ENCODE data around the gene SATB1. TPM values are rescaled to one million over a fixed set of nuclear protein-coding genes. Genes with fewer than 3 reads are reported as not detected.

SATB1 gene
- total and polyA plus RNA-seq, 3 experiments from 2014 or later, result 89.6 to 163 (median 158) TPM

DNA sequence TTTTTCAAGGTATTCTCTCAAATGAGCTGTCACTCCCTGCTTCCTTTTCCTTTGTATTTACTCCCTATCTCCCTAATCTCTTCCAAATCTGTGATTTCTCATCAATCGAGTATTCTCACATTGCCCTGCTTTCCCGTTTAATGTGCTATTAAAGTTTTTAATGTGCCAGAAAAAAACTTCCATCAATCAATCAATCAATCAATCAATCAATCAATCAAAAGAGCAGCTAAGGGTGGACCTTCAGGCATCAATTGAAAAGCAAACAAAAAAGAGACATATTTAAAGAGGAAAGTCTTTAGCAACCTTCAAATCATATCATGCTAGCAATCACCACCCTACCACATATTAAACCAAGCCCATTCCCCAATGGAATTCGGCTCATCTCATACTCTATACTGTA, 58.9 kb downstream of the SATB1 start:
- Mint-ChIP-seq H3K9me3 (no peaks in the 10 kb centered on the region), H3K27ac (peak overlapping the region in 2 of 8 donors; percentile 11 to 16), H3K36me3 (peaks cover 0 to 76% (median 16%) of the 10 kb centered on the region in 3 donors), H3K4me1 (peaks cover 31 to 49% (median 41%) of the 10 kb centered on the region in 3 donors), H3K27me3 (no peaks in the 10 kb centered on the region), H3K4me3 (no peak overlapping the region)
- no peak for DNase-seq
- Histone ChIP-seq H3K27me3 (ENCODE audit: insufficient read depth, low read length, poor library complexity, severe bottlenecking) (no peaks in the 10 kb centered on the region), H3K27ac (ENCODE audit: low read depth, low read length) (no peak overlapping the region), H3K9me3 (ENCODE audit: low read length) (no peaks in the 10 kb centered on the region), H3K4me1 (ENCODE audit: insufficient read depth, low read length) (peaks cover 23% of the 10 kb centered on the region), H3K36me3 (ENCODE audit: insufficient read depth, low read length) (peaks cover 17% of the 10 kb centered on the region), H3K4me3 (ENCODE audit: low read length) (no peak overlapping the region)
- CTCF ChIA-PET, result no interaction called here
- POLR2A ChIA-PET, result no interaction called here

DNA sequence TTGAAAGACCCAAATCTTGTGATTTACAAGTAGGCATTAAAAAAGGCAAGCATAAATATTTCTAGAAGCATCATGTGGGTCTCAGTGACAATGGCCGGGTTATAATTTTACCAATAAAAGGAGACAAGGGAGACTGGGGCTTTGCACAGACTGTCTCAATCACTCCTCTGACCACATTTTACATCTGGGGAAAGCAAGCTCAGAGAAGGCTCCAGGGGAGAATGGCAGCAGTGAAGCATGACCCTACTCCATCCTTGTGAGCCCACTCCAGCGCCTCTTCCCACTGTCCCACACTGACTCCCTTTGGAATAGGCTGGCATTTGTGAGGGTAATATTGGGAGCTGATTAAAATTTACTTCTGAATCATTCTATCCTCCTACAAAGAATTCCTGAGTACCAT, 61.8 kb downstream of the SATB1 start:
- peak overlapping the region in 1 of 8 donors; percentile 39 for H3K27ac Mint-ChIP-seq
- no peak for DNase-seq
- no peaks in the 10 kb centered on the region for H3K27me3 Mint-ChIP-seq
- Histone ChIP-seq H3K27ac (ENCODE audit: low read depth, low read length) (no peak overlapping the region), H3K36me3 (ENCODE audit: insufficient read depth, low read length) (peaks cover 19% of the 10 kb centered on the region), H3K9me3 (ENCODE audit: low read length) (no peaks in the 10 kb centered on the region), H3K4me3 (ENCODE audit: low read length) (no peak overlapping the region), H3K27me3 (ENCODE audit: insufficient read depth, low read length, poor library complexity, severe bottlenecking) (no peaks in the 10 kb centered on the region), H3K4me1 (ENCODE audit: insufficient read depth, low read length) (peaks cover 9% of the 10 kb centered on the region)
- H3K4me3 Mint-ChIP-seq, result no peak overlapping the region
- CTCF ChIA-PET, result no interaction called here
- H3K4me1 Mint-ChIP-seq, result peaks cover 22 to 47% (median 26%) of the 10 kb centered on the region in 3 donors
- H3K36me3 Mint-ChIP-seq, result peaks cover 0 to 76% (median 20%) of the 10 kb centered on the region in 3 donors
- POLR2A ChIA-PET, result no interaction called here
- H3K9me3 Mint-ChIP-seq, result no peaks in the 10 kb centered on the region

DNA sequence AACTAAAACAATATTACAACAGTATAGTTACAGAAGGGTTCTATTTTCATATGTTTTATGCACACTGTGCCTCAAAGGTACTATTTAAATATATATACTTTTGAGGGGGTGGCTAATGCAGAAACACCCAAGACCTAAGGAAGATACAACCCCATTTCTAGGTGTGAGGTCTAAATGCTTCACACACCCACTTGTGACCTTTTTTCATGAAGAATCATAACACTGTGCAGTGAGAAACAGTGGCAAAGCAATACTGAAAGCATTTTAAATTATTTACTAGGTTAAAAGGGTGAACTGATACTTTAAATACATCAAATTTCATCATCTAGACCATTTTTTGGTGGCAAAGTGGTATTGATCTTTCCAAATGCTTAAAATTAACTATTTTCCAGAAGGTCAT, 67.4 kb downstream of the SATB1 start:
- H3K36me3 ChIP-seq (ENCODE audit: insufficient read depth, low read length), result peaks cover 15% of the 10 kb centered on the region
- H3K9me3 ChIP-seq (ENCODE audit: low read length), result no peaks in the 10 kb centered on the region
- no peak overlapping the region for H3K27ac ChIP-seq (ENCODE audit: low read depth, low read length)
- CTCF ChIA-PET, result interaction anchor here (0.7 kb wide), 1 partner anchor 93 kb away, joined by 3 read pairs; no protein-coding TSS in a partner anchor
- H3K4me1 Mint-ChIP-seq, result peaks cover 10 to 47% (median 16%) of the 10 kb centered on the region in 3 donors
- H3K27me3 ChIP-seq (ENCODE audit: insufficient read depth, low read length, poor library complexity, severe bottlenecking), result no peaks in the 10 kb centered on the region
- H3K27me3 Mint-ChIP-seq, result no peaks in the 10 kb centered on the region
- no peak overlapping the region for H3K4me3 ChIP-seq (ENCODE audit: low read length)
- no peaks in the 10 kb centered on the region for H3K4me1 ChIP-seq (ENCODE audit: insufficient read depth, low read length)
- no peak for DNase-seq
- no peak overlapping the region for H3K4me3 Mint-ChIP-seq
- H3K36me3 Mint-ChIP-seq, result peaks cover 0 to 59% (median 14%) of the 10 kb centered on the region in 3 donors
- POLR2A ChIA-PET, result no interaction called here
- no peaks in the 10 kb centered on the region for H3K9me3 Mint-ChIP-seq
- H3K27ac Mint-ChIP-seq, result peak overlapping the region in 2 of 8 donors; percentile 26 to 78

DNA sequence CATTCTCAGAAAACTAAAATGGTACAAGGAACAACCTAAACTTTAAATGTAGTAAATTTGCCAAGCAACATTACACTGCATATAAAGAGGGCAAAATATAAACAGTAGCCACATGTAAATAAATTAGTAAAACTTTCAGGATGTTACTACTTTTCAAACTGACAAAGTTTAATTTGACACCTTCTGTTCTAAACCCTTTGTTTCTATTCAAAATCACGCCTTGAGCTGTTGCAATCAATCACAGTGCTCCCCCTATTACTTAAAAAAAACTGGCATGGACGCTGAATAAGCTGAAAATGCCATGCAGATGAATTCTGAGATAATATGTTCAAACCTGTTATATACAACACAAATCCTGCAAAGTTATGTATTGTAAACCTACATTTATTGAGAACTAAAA, 69.3 kb downstream of the SATB1 start:
- ChIA-PET CTCF (no interaction called here), POLR2A (no interaction called here)
- no peaks in the 10 kb centered on the region for H3K9me3 Mint-ChIP-seq
- no peak for DNase-seq
- no peaks in the 10 kb centered on the region for H3K9me3 ChIP-seq (ENCODE audit: low read length)
- no peaks in the 10 kb centered on the region for H3K27me3 Mint-ChIP-seq
- peaks cover 21% of the 10 kb centered on the region for H3K36me3 ChIP-seq (ENCODE audit: insufficient read depth, low read length)
- H3K4me3 ChIP-seq (ENCODE audit: low read length), result no peak overlapping the region
- H3K36me3 Mint-ChIP-seq, result peaks cover 6 to 65% (median 22%) of the 10 kb centered on the region in 3 donors
- no peaks in the 10 kb centered on the region for H3K27me3 ChIP-seq (ENCODE audit: insufficient read depth, low read length, poor library complexity, severe bottlenecking)
- peaks cover 10 to 38% (median 16%) of the 10 kb centered on the region in 3 donors for H3K4me1 Mint-ChIP-seq
- H3K4me3 Mint-ChIP-seq, result no peak overlapping the region
- no peaks in the 10 kb centered on the region for H3K4me1 ChIP-seq (ENCODE audit: insufficient read depth, low read length)
- H3K27ac Mint-ChIP-seq, result peak overlapping the region in 3 of 8 donors; percentile 30 to 45 (median 33)
- no peak overlapping the region for H3K27ac ChIP-seq (ENCODE audit: low read depth, low read length)

DNA sequence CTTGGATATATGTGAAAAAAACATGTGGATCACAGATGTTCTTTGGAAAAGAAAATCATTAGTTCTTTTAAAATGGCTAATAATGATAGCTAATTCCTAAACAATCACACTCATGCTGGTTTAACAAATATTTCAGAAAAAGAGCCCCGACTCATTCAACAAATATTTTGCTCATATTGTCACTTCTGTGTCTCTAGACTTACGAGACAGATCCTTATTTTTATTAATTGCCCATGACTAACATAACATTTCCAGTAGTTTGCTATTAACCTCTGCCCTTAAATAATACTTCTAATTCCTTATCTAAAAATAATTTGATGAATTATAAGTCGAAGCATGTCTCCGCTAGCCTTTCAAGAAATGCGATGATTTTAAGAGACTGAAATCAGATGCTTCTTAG, 70.4 kb downstream of the SATB1 start:
- Histone ChIP-seq H3K4me1 (ENCODE audit: insufficient read depth, low read length) (no peaks in the 10 kb centered on the region), H3K4me3 (ENCODE audit: low read length) (no peak overlapping the region), H3K9me3 (ENCODE audit: low read length) (no peaks in the 10 kb centered on the region), H3K27ac (ENCODE audit: low read depth, low read length) (no peak overlapping the region), H3K27me3 (ENCODE audit: insufficient read depth, low read length, poor library complexity, severe bottlenecking) (no peaks in the 10 kb centered on the region), H3K36me3 (ENCODE audit: insufficient read depth, low read length) (peaks cover 22% of the 10 kb centered on the region)
- Mint-ChIP-seq H3K27ac (peak overlapping the region in 1 of 8 donors; percentile 36), H3K9me3 (no peaks in the 10 kb centered on the region), H3K4me3 (no peak overlapping the region), H3K4me1 (peaks cover 10 to 27% (median 14%) of the 10 kb centered on the region in 3 donors), H3K36me3 (peaks cover 6 to 64% (median 21%) of the 10 kb centered on the region in 3 donors), H3K27me3 (no peaks in the 10 kb centered on the region)
- CTCF ChIA-PET, result no interaction called here
- no peak for DNase-seq
- POLR2A ChIA-PET, result no interaction called here

DNA sequence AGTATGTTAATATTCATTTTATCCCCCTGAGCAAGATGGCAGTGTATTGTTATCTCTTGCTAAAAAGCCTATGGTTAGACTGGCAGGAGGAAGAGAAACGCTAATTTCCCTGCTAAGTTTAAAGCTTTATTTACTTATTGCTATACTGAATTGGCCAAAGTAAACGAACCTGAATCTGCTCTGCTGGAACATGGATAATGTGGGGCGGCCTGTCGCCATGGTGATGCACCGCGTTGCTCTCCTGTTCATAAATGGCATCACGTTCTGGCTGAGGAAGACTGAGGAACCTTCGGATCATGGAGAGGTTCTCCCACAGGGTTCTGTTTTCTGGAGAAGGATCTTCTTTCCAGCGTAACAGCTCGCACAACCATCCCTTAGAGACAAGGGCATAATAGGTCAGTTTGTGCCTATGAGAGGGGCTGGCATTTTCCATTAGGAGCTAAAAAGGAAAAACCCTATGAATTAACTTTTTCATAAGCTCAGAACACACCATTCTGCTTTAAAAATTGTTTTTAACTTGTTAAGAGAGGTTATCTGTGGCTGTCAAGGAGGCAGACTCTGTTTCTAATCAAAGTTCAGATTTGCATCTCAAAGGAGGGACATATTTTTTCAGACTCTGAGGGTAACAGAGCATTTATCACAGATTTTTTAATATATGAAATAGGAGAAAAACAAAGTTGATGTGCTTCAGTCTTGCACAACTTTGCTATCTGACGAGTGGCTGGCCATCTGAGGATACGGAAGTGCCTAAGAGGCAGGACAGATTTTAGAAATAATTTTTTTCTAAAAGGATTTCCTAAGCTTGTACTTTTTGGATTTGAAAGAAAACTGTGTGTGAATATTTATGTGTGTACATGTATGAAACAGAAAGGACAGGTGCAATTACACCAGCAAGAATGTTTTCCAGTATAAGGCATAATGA, 73.1 kb downstream of the SATB1 start:
- H3K27me3 Mint-ChIP-seq, result no peaks in the 10 kb centered on the region
- H3K4me1 Mint-ChIP-seq, result peaks cover 0 to 9% (median 4%) of the 10 kb centered on the region in 3 donors
- H3K4me3 ChIP-seq (ENCODE audit: low read length), result no peak overlapping the region
- H3K9me3 Mint-ChIP-seq, result no peaks in the 10 kb centered on the region
- H3K27ac Mint-ChIP-seq, result peak overlapping the region in 5 of 8 donors; percentile 15 to 65 (median 51)
- DNase-seq, result no peak
- no peak overlapping the region for H3K4me3 Mint-ChIP-seq
- H3K36me3 ChIP-seq (ENCODE audit: insufficient read depth, low read length), result peaks cover 27% of the 10 kb centered on the region
- POLR2A ChIA-PET, result no interaction called here
- H3K27me3 ChIP-seq (ENCODE audit: insufficient read depth, low read length, poor library complexity, severe bottlenecking), result no peaks in the 10 kb centered on the region
- no peak overlapping the region for H3K27ac ChIP-seq (ENCODE audit: low read depth, low read length)
- H3K9me3 ChIP-seq (ENCODE audit: low read length), result no peaks in the 10 kb centered on the region
- CTCF ChIA-PET, result no interaction called here
- peaks cover 6 to 70% (median 24%) of the 10 kb centered on the region in 3 donors for H3K36me3 Mint-ChIP-seq
- no peaks in the 10 kb centered on the region for H3K4me1 ChIP-seq (ENCODE audit: insufficient read depth, low read length)

DNA sequence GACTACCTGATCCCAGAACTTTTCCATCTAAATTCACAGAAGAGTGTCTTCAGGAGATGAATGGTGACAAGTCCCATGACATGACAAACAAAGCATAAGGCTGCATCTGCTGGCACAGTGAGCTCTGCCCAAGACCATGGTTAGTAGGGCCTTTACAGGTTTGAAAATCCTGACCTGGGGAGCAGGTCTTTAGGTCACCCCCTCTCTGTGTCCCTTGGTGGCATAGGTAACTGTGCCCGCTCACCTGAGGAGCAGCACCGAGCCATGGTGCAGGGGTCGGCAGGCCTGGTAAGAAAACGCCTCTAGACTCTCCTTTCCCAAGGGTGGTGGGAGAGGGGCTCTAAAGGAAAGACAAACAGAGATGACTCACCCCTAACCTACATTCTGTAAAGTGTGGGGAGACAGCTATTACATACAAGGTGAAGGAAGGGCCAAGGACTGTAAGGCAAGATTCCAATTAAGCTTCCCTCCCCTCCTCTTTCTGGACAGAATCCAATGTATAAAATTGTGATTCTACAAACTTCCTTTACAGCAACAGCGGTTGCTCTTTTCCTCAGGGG, 74.0 kb downstream of the SATB1 start:
- no peaks in the 10 kb centered on the region for H3K27me3 Mint-ChIP-seq
- no peaks in the 10 kb centered on the region for H3K9me3 Mint-ChIP-seq
- H3K4me1 Mint-ChIP-seq, result peaks cover 0 to 8% (median 0%) of the 10 kb centered on the region in 3 donors
- ChIA-PET POLR2A (no interaction called here), CTCF (no interaction called here)
- H3K36me3 Mint-ChIP-seq, result peaks cover 6 to 68% (median 25%) of the 10 kb centered on the region in 3 donors
- Histone ChIP-seq H3K9me3 (ENCODE audit: low read length) (no peaks in the 10 kb centered on the region), H3K27me3 (ENCODE audit: insufficient read depth, low read length, poor library complexity, severe bottlenecking) (no peaks in the 10 kb centered on the region), H3K36me3 (ENCODE audit: insufficient read depth, low read length) (peaks cover 27% of the 10 kb centered on the region), H3K4me1 (ENCODE audit: insufficient read depth, low read length) (no peaks in the 10 kb centered on the region), H3K27ac (ENCODE audit: low read depth, low read length) (no peak overlapping the region), H3K4me3 (ENCODE audit: low read length) (no peak overlapping the region)
- no peak overlapping the region for H3K4me3 Mint-ChIP-seq
- peak overlapping the region in 2 of 8 donors; percentile 33 to 36 for H3K27ac Mint-ChIP-seq
- no peak for DNase-seq

DNA sequence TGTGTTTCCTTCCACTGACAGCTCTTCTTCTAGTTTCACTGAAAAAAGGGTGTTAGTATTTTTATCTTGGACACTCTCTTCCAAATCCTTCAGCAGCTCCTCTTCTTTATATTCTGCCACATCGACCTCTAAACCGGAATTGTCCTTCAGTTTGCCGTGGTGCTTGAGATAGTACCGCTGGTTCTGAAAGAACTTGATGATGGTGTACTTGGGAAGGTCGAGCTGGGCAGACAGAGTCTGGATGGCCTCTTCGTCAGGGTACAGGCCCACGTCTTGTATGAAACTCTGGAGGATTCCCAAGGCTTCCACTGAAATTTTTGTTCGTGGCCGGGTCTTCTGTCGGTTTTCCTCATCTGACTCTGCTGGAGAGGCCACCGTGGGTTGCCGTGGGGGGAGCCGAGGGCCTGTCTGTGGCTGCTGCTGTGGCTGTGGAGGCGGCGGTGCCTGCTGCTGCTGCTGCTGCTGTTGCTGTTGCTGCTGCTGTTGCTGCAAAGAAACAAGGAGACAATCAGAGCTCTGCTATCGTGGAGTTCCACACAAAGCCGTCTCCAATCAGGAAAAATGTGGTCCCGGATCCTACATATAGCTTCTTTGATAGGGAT, 75.8 kb downstream of the SATB1 start:
- H3K9me3 ChIP-seq (ENCODE audit: low read length), result no peaks in the 10 kb centered on the region
- no peaks in the 10 kb centered on the region for H3K27me3 ChIP-seq (ENCODE audit: insufficient read depth, low read length, poor library complexity, severe bottlenecking)
- Mint-ChIP-seq H3K9me3 (no peaks in the 10 kb centered on the region), H3K4me1 (peaks cover 4 to 9% (median 6%) of the 10 kb centered on the region in 3 donors), H3K4me3 (no peak overlapping the region), H3K27ac (peak overlapping the region in 5 of 8 donors; percentile 1 to 65 (median 18)), H3K27me3 (no peaks in the 10 kb centered on the region), H3K36me3 (peaks cover 6 to 61% (median 23%) of the 10 kb centered on the region in 3 donors)
- H3K4me1 ChIP-seq (ENCODE audit: insufficient read depth, low read length), result no peaks in the 10 kb centered on the region
- H3K27ac ChIP-seq (ENCODE audit: low read depth, low read length), result no peak overlapping the region
- CTCF ChIA-PET, result no interaction called here
- H3K4me3 ChIP-seq (ENCODE audit: low read length), result no peak overlapping the region
- peaks cover 27% of the 10 kb centered on the region for H3K36me3 ChIP-seq (ENCODE audit: insufficient read depth, low read length)
- POLR2A ChIA-PET, result no interaction called here
- DNase-seq, result no peak

Data from CD8-positive, alpha-beta memory T cell (primary cell).